Endothelial cell (in vitro differentiated cells): ENCODE measurements around the gene NAV2. TPM values are rescaled to one million over a fixed set of nuclear protein-coding genes. Genes with fewer than 3 reads are reported as not detected.

ENCODE experiments used
- DNase-seq: peaks from one replicate; pipeline ENCODE4 v3.0.0; 2021; ENCODE audit warnings: low spot score
- H3K27ac Mint-ChIP-seq: one replicate; pipeline ENCODE4 v1.8.0; 2021; ENCODE audit warnings: mixed read lengths, inconsistent platforms; ENCODE audit not compliant: unreplicated experiment
- H3K27me3 Mint-ChIP-seq: one replicate; pipeline ENCODE4 v1.8.0; 2021; ENCODE audit warnings: mild to moderate bottlenecking, moderate library complexity, mixed read lengths, inconsistent platforms; ENCODE audit not compliant: unreplicated experiment
- H3K36me3 Mint-ChIP-seq: one replicate; pipeline ENCODE4 v1.8.0; 2021; ENCODE audit warnings: mild to moderate bottlenecking, low read depth, mixed read lengths, inconsistent platforms; ENCODE audit not compliant: unreplicated experiment
- H3K4me1 Mint-ChIP-seq: one replicate; pipeline ENCODE4 v1.8.0; 2021; ENCODE audit warnings: mild to moderate bottlenecking, mixed read lengths, inconsistent platforms; ENCODE audit not compliant: unreplicated experiment
- H3K4me3 Mint-ChIP-seq: one replicate; pipeline ENCODE4 v1.8.0; 2021; ENCODE audit warnings: mild to moderate bottlenecking, mixed read lengths, inconsistent platforms; ENCODE audit not compliant: unreplicated experiment
- H3K9me3 Mint-ChIP-seq: one replicate; pipeline ENCODE4 v1.8.0; 2021; ENCODE audit warnings: mixed read lengths, inconsistent platforms; ENCODE audit not compliant: unreplicated experiment
- total RNA-seq: library from RNA; stranded (reverse); fragmentation: NEBNext Ultra II Directional; extraction: Animal tissue kit (Norgen Biotek cat#: 25700); gene quantifications from one replicate; pipeline ENCODE4 v1.2.1, GENCODE V29; 2021; ENCODE audit not compliant: unreplicated experiment
- TF ChIP-seq, protein P1 (sequence below): fragments of 200-600 bp; sonication (generic); IDR thresholded peaks from one replicate; pipeline ENCODE4 v1.5.0; 2021; ENCODE audit warnings: antibody characterized with exemption; ENCODE audit not compliant: unreplicated experiment

NAV2 gene
- total RNA-seq, 1 donor from 2014 or later: 15.6 TPM

DNA sequence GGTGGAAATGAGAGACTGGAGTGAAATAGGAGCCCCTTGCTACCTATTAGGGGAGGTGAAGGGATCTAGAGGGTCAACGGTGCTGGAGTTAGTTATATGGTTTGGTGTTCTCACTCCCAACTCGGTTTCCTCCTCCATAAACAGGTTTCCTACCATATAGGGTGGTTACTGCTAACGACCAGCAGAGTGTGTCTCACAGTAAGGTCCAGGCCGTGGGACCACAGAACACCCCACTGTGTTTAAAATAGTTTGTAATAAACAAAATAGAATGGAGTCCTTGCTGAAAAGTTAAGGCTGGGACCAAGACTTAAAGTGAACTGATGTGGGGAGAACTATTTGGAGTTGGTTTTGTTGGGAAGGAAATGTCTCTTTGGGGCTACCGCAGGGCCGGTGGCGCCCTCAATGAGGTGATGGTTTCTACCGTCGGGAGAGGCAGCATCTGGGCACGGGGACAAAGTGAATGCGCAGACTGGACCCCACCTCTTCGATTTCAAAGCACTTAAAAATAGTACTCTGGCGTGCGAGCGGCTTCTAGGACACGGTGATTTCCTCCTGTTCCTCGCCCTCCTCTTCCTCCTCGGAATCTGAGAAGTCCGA lies 443.1 kb downstream of the NAV2 start:
- peak overlapping the region; percentile 7 for H3K4me3 Mint-ChIP-seq

DNA sequence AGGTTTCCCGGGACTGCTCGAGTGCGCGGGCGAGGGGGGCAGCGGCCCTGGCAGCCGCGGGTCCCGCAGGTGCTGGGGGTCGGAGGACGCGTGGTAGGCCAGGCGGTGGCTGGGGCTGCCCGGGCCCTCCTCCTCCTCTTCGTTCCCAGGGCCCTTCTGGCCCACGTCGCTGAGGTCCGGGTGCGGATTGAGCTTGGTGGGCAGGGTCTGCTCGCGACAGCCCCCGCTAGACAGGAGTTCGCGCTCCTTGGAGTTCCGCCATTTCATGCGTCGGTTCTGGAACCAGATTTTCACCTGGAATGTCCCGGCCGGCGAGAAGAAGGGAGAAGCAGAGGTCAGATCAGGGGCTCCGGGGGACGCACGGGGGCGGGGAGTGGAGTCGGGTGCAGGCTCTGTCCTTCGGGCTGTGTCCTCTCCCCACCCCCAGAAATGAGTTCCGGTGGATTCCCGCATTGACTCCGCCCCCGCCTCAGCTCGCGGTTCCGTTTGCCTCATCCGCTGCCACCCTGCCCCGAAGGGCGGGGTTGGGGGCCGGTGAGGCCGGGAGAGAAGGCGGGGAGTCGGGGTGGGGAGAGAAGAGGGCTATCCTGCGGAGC lies 443.7 kb downstream of the NAV2 start:
- H3K27me3 Mint-ChIP-seq: peaks cover 30% of the 10 kb centered on the region
- peaks cover 7% of the 10 kb centered on the region for H3K36me3 Mint-ChIP-seq
- H3K4me1 Mint-ChIP-seq: peaks cover 17% of the 10 kb centered on the region
- TF ChIP-seq, protein P1, sequence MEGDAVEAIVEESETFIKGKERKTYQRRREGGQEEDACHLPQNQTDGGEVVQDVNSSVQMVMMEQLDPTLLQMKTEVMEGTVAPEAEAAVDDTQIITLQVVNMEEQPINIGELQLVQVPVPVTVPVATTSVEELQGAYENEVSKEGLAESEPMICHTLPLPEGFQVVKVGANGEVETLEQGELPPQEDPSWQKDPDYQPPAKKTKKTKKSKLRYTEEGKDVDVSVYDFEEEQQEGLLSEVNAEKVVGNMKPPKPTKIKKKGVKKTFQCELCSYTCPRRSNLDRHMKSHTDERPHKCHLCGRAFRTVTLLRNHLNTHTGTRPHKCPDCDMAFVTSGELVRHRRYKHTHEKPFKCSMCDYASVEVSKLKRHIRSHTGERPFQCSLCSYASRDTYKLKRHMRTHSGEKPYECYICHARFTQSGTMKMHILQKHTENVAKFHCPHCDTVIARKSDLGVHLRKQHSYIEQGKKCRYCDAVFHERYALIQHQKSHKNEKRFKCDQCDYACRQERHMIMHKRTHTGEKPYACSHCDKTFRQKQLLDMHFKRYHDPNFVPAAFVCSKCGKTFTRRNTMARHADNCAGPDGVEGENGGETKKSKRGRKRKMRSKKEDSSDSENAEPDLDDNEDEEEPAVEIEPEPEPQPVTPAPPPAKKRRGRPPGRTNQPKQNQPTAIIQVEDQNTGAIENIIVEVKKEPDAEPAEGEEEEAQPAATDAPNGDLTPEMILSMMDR: no peak
- no peak for DNase-seq
- H3K4me3 Mint-ChIP-seq: no peak overlapping the region
- H3K27ac Mint-ChIP-seq: no peak overlapping the region
- no peaks in the 10 kb centered on the region for H3K9me3 Mint-ChIP-seq

More for the DNA sequence above, 443.1 kb downstream of the NAV2 start:
- TF ChIP-seq, protein P1: no peak
- DNase-seq: no peak
- Mint-ChIP-seq H3K27ac (no peak overlapping the region), H3K27me3 (peaks cover 26% of the 10 kb centered on the region), H3K9me3 (no peaks in the 10 kb centered on the region), H3K4me1 (peaks cover 12% of the 10 kb centered on the region), H3K36me3 (peaks cover 7% of the 10 kb centered on the region)

DNA sequence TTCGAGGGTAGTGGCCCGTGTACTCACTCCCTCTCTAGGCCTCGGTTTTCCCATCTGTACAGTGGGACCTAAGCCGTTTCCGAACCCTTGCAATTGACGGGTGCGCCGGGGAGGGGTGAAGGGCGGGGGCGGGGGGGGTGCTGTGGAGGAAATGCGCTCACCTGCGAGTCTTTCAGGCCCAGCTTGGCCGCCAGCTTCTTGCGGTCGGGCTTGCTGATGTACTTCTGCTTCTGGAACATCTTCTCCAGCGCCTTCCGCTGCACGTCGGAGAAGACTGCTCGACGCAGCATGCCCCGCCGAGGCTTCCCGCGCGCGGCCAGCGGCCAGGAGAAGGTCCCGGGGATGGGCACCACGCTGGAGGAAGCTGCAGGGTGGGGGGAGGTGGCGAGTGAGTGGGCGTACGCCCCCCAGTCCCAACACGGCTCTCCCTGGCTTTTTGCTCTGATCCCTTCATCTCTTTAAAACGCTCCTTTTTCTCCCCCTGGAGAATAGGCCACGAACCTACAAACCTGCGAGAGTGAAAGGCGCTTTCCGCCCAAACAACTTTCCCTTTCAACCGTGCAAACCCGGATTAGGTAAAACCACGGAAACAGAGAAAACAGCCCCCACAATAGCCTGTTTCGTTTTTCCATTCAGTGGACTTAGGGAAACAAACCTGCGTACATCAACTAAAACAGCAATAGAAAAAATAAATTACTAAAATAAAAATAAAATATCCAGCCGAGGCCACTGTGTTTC lies 444.4 kb downstream of the NAV2 start:
- Mint-ChIP-seq H3K4me3 (no peak overlapping the region), H3K36me3 (peaks cover 7% of the 10 kb centered on the region), H3K9me3 (no peaks in the 10 kb centered on the region), H3K4me1 (peaks cover 20% of the 10 kb centered on the region), H3K27ac (peak overlapping the region; percentile 24), H3K27me3 (peaks cover 33% of the 10 kb centered on the region)
- no peak for DNase-seq
- TF ChIP-seq, protein P1: no peak

DNA sequence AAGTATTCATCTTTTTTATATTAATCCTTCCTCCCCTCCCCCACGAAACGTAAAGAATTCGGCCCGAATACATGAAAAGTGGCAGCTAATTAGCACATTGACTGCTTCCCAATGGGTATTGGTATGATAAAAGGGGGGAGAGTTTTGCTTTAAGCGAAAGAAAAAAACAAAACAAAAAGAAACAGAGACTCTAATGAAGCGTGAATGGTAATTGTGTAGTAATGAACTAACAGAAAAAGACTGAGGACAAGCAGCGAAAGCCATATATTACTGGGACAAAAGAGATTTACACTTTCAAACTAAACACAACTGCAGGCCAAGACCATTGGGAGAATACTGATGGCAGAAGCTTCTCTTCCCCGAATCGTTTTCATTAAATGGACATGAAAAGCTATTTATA lies 445.1 kb downstream of the NAV2 start:
- Mint-ChIP-seq H3K4me3 (no peak overlapping the region), H3K9me3 (no peaks in the 10 kb centered on the region), H3K36me3 (peaks cover 7% of the 10 kb centered on the region), H3K4me1 (peaks cover 25% of the 10 kb centered on the region), H3K27me3 (peaks cover 36% of the 10 kb centered on the region), H3K27ac (no peak overlapping the region)
- TF ChIP-seq, protein P1: no peak
- DNase-seq: no peak
